SK-N-SH treated with all-trans-retinoic acid at 6 μM for 48 hours (cell line): ENCODE data around the gene MGMT.

Experiments
- ARNTL ChIP-seq: fragments of 450-650 bp; formaldehyde crosslinking; IDR thresholded peaks from 2 replicates; pipeline ENCODE4 v1.5.0; 2020; ENCODE audit warnings: low read depth, mild to moderate bottlenecking, moderate library complexity, borderline replicate concordance
- PATZ1 ChIP-seq: fragments of 250-450 bp; sonication (Bioruptor Pico); IDR thresholded peaks from 2 replicates; pipeline ENCODE4 v1.8.0; 2020; ENCODE audit warnings: mild to moderate bottlenecking, moderate library complexity, borderline replicate concordance
- RARB ChIP-seq: fragments of 250-450 bp; sonication (Bioruptor Pico); IDR thresholded peaks from 2 replicates; pipeline ENCODE4 v1.8.0; 2021; ENCODE audit warnings: mild to moderate bottlenecking, moderate library complexity
- TCF4 ChIP-seq: fragments of 250-450 bp; sonication (Bioruptor Pico); IDR thresholded peaks from 2 replicates; pipeline ENCODE4 v1.8.0; 2021; ENCODE audit warnings: mild to moderate bottlenecking, moderate library complexity, borderline replicate concordance
- ZC3H10 ChIP-seq: fragments of 250-450 bp; sonication (Bioruptor Pico); IDR thresholded peaks from 2 replicates; pipeline ENCODE4 v1.5.1; 2021; ENCODE audit warnings: mild to moderate bottlenecking, moderate library complexity
- ZFP3 ChIP-seq: fragments of 250-450 bp; sonication (Bioruptor Pico); IDR thresholded peaks from 2 replicates; pipeline ENCODE4 v1.5.0; 2020; ENCODE audit warnings: mild to moderate bottlenecking, moderate library complexity
- ZNF70 ChIP-seq: fragments of 450-650 bp; formaldehyde crosslinking; IDR thresholded peaks from 2 replicates; pipeline ENCODE4 v1.5.0; 2020; ENCODE audit warnings: mild to moderate bottlenecking, moderate library complexity

GRCh38 chr10:129518793-129519192 lies 51.8 kb downstream of the MGMT start:
- TF ChIP-seq PATZ1 (CRISPR knock-in tag) (no peak), ZNF70 (CRISPR knock-in tag) (no peak), RARB (CRISPR knock-in tag) (no peak), ARNTL (CRISPR knock-in tag) (no peak), ZC3H10 (CRISPR knock-in tag) (no peak), ZFP3 (no peak), TCF4 (CRISPR knock-in tag) (no peak)
